SK-N-SH (cell line): Measurements from ENCODE around the gene RAB1B. TPM values are rescaled to one million over a fixed set of nuclear protein-coding genes. Genes with fewer than 3 reads are reported as not detected.

Experiments used
- CTCF ChIA-PET: fragments of 300-600, 350-600 bp; formaldehyde crosslinking; extraction: SDS; loops from one replicate; lab custom pipeline; 2021; lab: Yijun Ruan, JAX
- POLR2A ChIA-PET: fragments of 350-600 bp; sonication (Branson Sonifier 250); formaldehyde crosslinking; extraction: SDS; loops from one replicate; lab custom pipeline; 2020; ENCODE audit warnings: antibody characterized with exemption, inconsistent platforms; lab: Yijun Ruan, JAX
- DNase-seq: peaks from one replicate; pipeline ENCODE4 v3.0.0; 2012
- H2AFZ ChIP-seq: fragments of 200-600 bp; sonication (generic); 2 replicates; pipeline ENCODE4 v1.8.1; 2016; ENCODE audit warnings: antibody characterized with exemption, mild to moderate bottlenecking, low read depth
- H3F3A ChIP-seq: fragments of 200-600 bp; sonication (generic); replicated peaks from 2 replicates; pipeline ENCODE3; 2016; ENCODE audit warnings: antibody characterized with exemption, mild to moderate bottlenecking; ENCODE audit not compliant: insufficient read depth
- H3K27ac ChIP-seq, 2 experiments: fragments of 200-500 bp in 1 of 2; fragments of 200-600 bp in 1 of 2; sonication (Bioruptor generic) in 1 of 2; sonication (generic), shearing (Covaris generic) in 1 of 2; 2 replicates each; pipeline versions ENCODE4 v1.5.1 to v1.6.1; 2014 to 2016; ENCODE audit warnings: low read depth in 2 of 2, inconsistent platforms in 1 of 2, low read length in 1 of 2, mild to moderate bottlenecking in 1 of 2, mixed read lengths in 1 of 2
- H3K27me3 ChIP-seq: fragments of 200-600 bp; sonication (generic), shearing (Covaris generic); 2 replicates; pipeline ENCODE4 v1.6.1; 2016; ENCODE audit warnings: mixed run types; ENCODE audit not compliant: insufficient read depth
- H3K36me3 ChIP-seq, 2 experiments: fragments of 200-500 bp in 1 of 2; fragments of 200-600 bp in 1 of 2; sonication (Bioruptor generic) in 1 of 2; sonication (generic) in 1 of 2; replicated peaks in 1 of 2; 2 replicates each; pipeline versions ENCODE3 to v1.5.1; 2014 to 2016; ENCODE audit warnings: low read length in 1 of 2, mild to moderate bottlenecking in 1 of 2; ENCODE audit not compliant: insufficient read depth in 2 of 2, control insufficient read depth in 1 of 2
- H3K4me1 ChIP-seq, 2 experiments: fragments of 200-500 bp in 1 of 2; fragments of 200-600 bp in 1 of 2; sonication (Bioruptor generic) in 1 of 2; sonication (generic), shearing (Covaris generic) in 1 of 2; 2 replicates each; pipeline versions ENCODE4 v1.5.1 to v1.6.1; 2014 to 2016; ENCODE audit warnings: low read depth in 1 of 2, low read length in 1 of 2, mixed run types in 1 of 2; ENCODE audit not compliant: insufficient read depth in 2 of 2, control insufficient read depth in 1 of 2
- H3K4me2 ChIP-seq: fragments of 200-600 bp; sonication (generic), shearing (Covaris generic); 2 replicates; pipeline ENCODE4 v1.6.1; 2017; ENCODE audit warnings: mixed run types
- H3K4me3 ChIP-seq, 2 experiments: fragments of 200-500 bp in 1 of 2; fragments of 200-600 bp in 1 of 2; sonication (Bioruptor generic) in 1 of 2; sonication (generic), shearing (Covaris generic) in 1 of 2; 2 replicates each; pipeline versions ENCODE4 v1.5.1 to v1.8.1; 2014 to 2016; ENCODE audit warnings: low read depth in 2 of 2, inconsistent platforms in 1 of 2, low read length in 1 of 2, mild to moderate bottlenecking in 1 of 2, mixed read lengths in 1 of 2, moderate library complexity in 1 of 2
- H3K79me2 ChIP-seq: fragments of 200-600 bp; sonication (generic); 2 replicates; pipeline ENCODE4 v1.8.1; 2017; ENCODE audit warnings: mild to moderate bottlenecking; ENCODE audit not compliant: insufficient read depth
- H3K9ac ChIP-seq: fragments of 200-600 bp; sonication (generic); 2 replicates; pipeline ENCODE4 v1.6.1; 2017; ENCODE audit warnings: mixed run types
- H3K9me2 ChIP-seq: fragments of 200-600 bp; sonication (generic); 2 replicates; pipeline ENCODE4 v1.6.1; 2017; ENCODE audit warnings: mixed run types
- H3K9me3 ChIP-seq: fragments of 200-600 bp; sonication (generic); 2 replicates; pipeline ENCODE4 v1.6.1; 2017; ENCODE audit warnings: mixed run types, mild to moderate bottlenecking, moderate library complexity
- H4K20me1 ChIP-seq: fragments of 200-600 bp; sonication (generic); 2 replicates; pipeline ENCODE4 v1.6.1; 2017; ENCODE audit warnings: mild to moderate bottlenecking, mixed run types; ENCODE audit not compliant: insufficient read depth
- ELF1 ChIP-seq: IDR thresholded peaks from 2 replicates; pipeline ENCODE4 v1.4.0; 2012
- EP300 ChIP-seq, 2 experiments: IDR thresholded peaks; 2 replicates each; pipeline versions ENCODE4 v1.4.0 to v1.6.1; 2012; ENCODE audit warnings: borderline replicate concordance in 1 of 2, low read depth in 1 of 2, low read length in 1 of 2
- FOSL2 ChIP-seq: IDR thresholded peaks from 2 replicates; pipeline ENCODE4 v1.4.0; 2012; ENCODE audit warnings: low read depth, mild to moderate bottlenecking, moderate library complexity, borderline replicate concordance
- MEF2A ChIP-seq: IDR thresholded peaks from 2 replicates; pipeline ENCODE4 v1.4.0; 2012; ENCODE audit warnings: low read depth, borderline replicate concordance
- MXI1 ChIP-seq: IDR thresholded peaks from 2 replicates; pipeline ENCODE4 v1.6.1; 2012; ENCODE audit warnings: mild to moderate bottlenecking, low read depth, low read length, improper control_type of control experiment
- NRF1 ChIP-seq: IDR thresholded peaks from 2 replicates; pipeline ENCODE4 v1.6.1; 2012; ENCODE audit warnings: low read depth, mild to moderate bottlenecking, low read length
- RAD21 ChIP-seq: IDR thresholded peaks from 2 replicates; pipeline ENCODE4 v1.6.1; 2012; ENCODE audit warnings: mild to moderate bottlenecking, low read length
- RCOR1 ChIP-seq: fragments of 150-350 bp; IDR thresholded peaks from 2 replicates; pipeline ENCODE4 v1.6.1; 2017; ENCODE audit warnings: antibody characterized with exemption, low read length
- RFX5 ChIP-seq: IDR thresholded peaks from 2 replicates; pipeline ENCODE4 v1.6.1; 2012; ENCODE audit warnings: mild to moderate bottlenecking, improper control_type of control experiment, low read length
- RXRA ChIP-seq: IDR thresholded peaks from 2 replicates; pipeline ENCODE4 v1.4.0; 2012; ENCODE audit warnings: low read depth, mild to moderate bottlenecking, borderline replicate concordance
- SMC3 ChIP-seq: IDR thresholded peaks from 2 replicates; pipeline ENCODE4 v1.6.1; 2012; ENCODE audit warnings: low read depth, low read length, improper control_type of control experiment
- TAF1 ChIP-seq: IDR thresholded peaks from 2 replicates; pipeline ENCODE4 v1.6.1; 2012; ENCODE audit warnings: low read depth, mild to moderate bottlenecking, low read length, moderate library complexity, borderline replicate concordance
- TEAD4 ChIP-seq: IDR thresholded peaks from 2 replicates; pipeline ENCODE4 v1.4.0; 2012; ENCODE audit warnings: mild to moderate bottlenecking, borderline replicate concordance; ENCODE audit not compliant: insufficient read depth
- YY1 ChIP-seq: IDR thresholded peaks from 2 replicates; pipeline ENCODE4 v1.4.0; 2012; ENCODE audit warnings: low read depth, mild to moderate bottlenecking
- WGBS: methylation state at CpG from one replicate; pipeline ENCODE4 v1.1.6; 2017; ENCODE audit warnings: low lambda C conversion rate; 5-methylcytosine and 5-hydroxymethylcytosine counted together
- polyA plus RNA-seq, 3 experiments: library from polyadenylated mRNA; depleted of rRNA; stranded (reverse); fragments of >200 nt; gene quantifications; 2 replicates each; pipeline ENCODE4 v1.2.3, GENCODE V29; 2012
- TF ChIP-seq, protein P1 (sequence below): IDR thresholded peaks from 2 replicates; pipeline ENCODE4; 2012
- TF ChIP-seq, protein P2 (sequence below): IDR thresholded peaks from 2 replicates; pipeline ENCODE4 v1.4.0; 2012; ENCODE audit warnings: low read depth, borderline replicate concordance
- TF ChIP-seq, protein P3 (sequence below): fragments of 200-600 bp; sonication (generic); IDR thresholded peaks from 2 replicates; pipeline ENCODE4 v1.6.1; 2017; ENCODE audit warnings: antibody characterized with exemption, mild to moderate bottlenecking, moderate library complexity
- TF ChIP-seq, protein P4 (sequence below): IDR thresholded peaks from 2 replicates; pipeline ENCODE4 v1.6.1; 2012; ENCODE audit warnings: mild to moderate bottlenecking, low read depth, low read length, moderate library complexity

Gene RAB1B
- polyA plus RNA-seq, 1 of the 3 experiments (the other 2 are of a cell fraction), result 208 TPM

DNA sequence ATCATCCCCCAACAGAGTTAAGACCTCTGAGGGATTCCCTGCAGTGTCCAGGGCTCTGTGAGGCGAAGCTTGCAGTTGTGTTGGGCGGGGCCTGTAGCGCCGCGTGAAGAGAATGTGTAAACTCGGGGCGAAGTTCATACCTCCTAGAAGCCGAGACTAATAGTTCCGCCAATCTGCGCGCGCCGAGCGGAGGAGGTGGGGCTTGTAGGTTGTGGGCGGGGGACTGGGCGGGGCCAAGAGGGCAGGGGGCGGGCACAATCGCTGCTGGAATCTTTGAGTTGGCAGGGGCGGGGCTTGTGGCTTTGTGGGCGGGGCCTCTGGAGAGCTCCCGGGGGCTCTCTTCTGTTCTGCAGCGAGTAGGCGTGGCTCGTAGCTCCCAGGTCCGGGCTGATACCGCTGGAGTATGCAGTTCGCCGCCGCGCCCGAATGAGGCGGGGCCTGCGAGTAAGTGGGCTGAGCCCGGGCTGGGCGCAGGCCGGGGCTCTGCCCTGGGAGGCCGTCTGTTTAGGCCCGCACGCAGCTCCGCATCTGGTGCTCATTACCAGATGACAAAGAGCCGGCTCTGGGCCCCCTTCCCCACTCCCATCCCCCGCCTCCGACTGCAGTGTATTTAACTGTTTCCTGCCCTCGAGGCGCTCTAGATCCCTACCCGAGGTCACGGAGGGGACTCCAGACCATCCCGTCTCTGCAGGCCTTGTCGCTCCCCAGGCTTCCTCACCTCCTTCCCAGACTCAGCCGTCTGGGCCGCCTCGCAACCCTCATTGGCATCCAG, 44.3 kb downstream of the RAB1B start (continued):
- TF ChIP-seq, protein P1, sequence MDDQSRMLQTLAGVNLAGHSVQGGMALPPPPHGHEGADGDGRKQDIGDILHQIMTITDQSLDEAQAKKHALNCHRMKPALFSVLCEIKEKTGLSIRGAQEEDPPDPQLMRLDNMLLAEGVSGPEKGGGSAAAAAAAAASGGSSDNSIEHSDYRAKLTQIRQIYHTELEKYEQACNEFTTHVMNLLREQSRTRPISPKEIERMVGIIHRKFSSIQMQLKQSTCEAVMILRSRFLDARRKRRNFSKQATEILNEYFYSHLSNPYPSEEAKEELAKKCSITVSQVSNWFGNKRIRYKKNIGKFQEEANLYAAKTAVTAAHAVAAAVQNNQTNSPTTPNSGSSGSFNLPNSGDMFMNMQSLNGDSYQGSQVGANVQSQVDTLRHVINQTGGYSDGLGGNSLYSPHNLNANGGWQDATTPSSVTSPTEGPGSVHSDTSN, result peak; percentile 50
- TF ChIP-seq MEF2A (no peak), MXI1 (no peak), NRF1 (no peak), ELF1 (0 out of 2 replicates have a peak, but pooled peaks have one; percentile 4), RCOR1 (peak; percentile 20; the same call in 1 of the 2 replicates)

DNA sequence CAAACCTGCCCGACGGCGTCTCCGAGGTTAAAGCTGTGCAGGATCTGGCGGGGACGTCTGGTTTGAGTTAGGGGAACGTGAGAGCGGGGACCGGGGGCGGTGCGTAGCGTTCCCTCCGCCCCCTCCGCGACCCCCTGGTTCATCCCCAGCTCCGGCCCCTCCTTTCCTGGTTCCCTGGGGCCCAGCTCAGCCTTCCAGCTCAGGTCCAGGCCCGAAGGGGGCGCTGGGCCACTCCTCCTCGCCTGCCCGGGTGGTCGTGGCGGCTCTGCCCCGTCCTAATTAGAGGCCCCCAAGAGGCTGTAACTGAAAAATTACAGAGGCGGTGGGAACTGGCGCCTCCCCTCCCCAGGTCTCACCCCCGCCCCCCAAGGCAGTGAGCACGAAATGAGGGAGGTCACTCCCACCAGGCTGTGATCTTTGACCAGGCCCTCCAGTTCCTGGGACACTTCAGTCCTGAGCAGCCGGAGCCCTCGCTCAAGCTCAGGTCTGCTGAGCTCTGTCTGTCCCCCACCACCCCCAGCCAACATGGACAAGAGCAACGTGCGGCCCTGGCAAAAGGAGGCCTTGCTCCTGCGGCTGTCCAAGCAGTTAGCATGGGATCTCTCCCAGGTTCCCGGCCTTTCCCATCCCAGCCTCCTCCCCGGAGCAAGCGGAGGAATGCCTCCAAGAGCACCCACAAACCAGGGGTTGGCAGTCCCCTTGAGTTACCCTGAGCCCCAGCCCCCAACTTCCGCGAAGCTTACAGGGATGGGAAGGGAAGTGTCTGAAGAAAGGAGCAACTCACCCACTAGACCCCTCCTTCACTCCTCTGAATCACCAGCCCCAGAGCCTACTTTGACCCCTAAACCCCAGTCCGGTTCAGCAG, 45.1 kb downstream of the RAB1B start:
- ChIA-PET CTCF (interaction anchor here (0.7 to 12.4 kb wide), 19 partner anchors 9 to 200 kb away, joined by 3 to 280 read pairs (median 26); partner anchors contain the start of genes B4GAT1, BRMS1, CNIH2 and MRPL11), POLR2A (interaction anchor here (0.6 to 3.1 kb wide), 14 partner anchors 9 to 1107 kb away, joined by 3 to 33 read pairs (median 6); partner anchors contain the start of genes B4GAT1, BRMS1, MRPL11 and RIN1)
- peak overlapping the region; percentile 80 for H3K4me2 ChIP-seq
- H2AFZ ChIP-seq, result peak overlapping the region; percentile 53; the same call in 1 of the 2 replicates
- H3K9me3 ChIP-seq, result no peaks in the 10 kb centered on the region
- H3K4me3 ChIP-seq, result peak overlapping the region; percentile 45 to 48
- no peaks in the 10 kb centered on the region for H3K27me3 ChIP-seq
- H3K9ac ChIP-seq, result peak overlapping the region; percentile 75
- H4K20me1 ChIP-seq, result no peaks in the 10 kb centered on the region
- DNase-seq, result peak; percentile 90
- H3F3A ChIP-seq, result peaks cover 15% of the 10 kb centered on the region
- H3K79me2 ChIP-seq, result no peaks in the 10 kb centered on the region
- WGBS, result 34% methylated on average over 16 of the region's 38 CpGs
- no peaks in the 10 kb centered on the region for H3K9me2 ChIP-seq
- H3K27ac ChIP-seq, result peak overlapping the region; percentile 94 to 100
- peaks cover 25 to 64% of the 10 kb centered on the region in 2 experiments for H3K4me1 ChIP-seq
- no peaks in the 10 kb centered on the region for H3K36me3 ChIP-seq
- TF ChIP-seq, protein P2, sequence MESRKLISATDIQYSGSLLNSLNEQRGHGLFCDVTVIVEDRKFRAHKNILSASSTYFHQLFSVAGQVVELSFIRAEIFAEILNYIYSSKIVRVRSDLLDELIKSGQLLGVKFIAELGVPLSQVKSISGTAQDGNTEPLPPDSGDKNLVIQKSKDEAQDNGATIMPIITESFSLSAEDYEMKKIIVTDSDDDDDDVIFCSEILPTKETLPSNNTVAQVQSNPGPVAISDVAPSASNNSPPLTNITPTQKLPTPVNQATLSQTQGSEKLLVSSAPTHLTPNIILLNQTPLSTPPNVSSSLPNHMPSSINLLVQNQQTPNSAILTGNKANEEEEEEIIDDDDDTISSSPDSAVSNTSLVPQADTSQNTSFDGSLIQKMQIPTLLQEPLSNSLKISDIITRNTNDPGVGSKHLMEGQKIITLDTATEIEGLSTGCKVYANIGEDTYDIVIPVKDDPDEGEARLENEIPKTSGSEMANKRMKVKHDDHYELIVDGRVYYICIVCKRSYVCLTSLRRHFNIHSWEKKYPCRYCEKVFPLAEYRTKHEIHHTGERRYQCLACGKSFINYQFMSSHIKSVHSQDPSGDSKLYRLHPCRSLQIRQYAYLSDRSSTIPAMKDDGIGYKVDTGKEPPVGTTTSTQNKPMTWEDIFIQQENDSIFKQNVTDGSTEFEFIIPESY, result no peak
- TF ChIP-seq RCOR1 (0 out of 2 replicates have a peak, but pooled peaks have one; percentile 2), MXI1 (0 out of 2 replicates have a peak, but pooled peaks have one; percentile 6), RFX5 (no peak), RXRA (no peak), TEAD4 (no peak), ELF1 (no peak), RAD21 (peak; percentile 55), TAF1 (no peak; the same call in 1 of the 2 replicates), YY1 (no peak), FOSL2 (no peak), SMC3 (peak; percentile 52; the same call in 1 of the 2 replicates), EP300 (IDR thresholded peaks at IDR 0.05; ENCODE audit: borderline replicate concordance in 1 of 2, low read depth in 1 of 2, low read length in 1 of 2) (no peak; a peak in 1 of 4 replicates)
- TF ChIP-seq, protein P3, sequence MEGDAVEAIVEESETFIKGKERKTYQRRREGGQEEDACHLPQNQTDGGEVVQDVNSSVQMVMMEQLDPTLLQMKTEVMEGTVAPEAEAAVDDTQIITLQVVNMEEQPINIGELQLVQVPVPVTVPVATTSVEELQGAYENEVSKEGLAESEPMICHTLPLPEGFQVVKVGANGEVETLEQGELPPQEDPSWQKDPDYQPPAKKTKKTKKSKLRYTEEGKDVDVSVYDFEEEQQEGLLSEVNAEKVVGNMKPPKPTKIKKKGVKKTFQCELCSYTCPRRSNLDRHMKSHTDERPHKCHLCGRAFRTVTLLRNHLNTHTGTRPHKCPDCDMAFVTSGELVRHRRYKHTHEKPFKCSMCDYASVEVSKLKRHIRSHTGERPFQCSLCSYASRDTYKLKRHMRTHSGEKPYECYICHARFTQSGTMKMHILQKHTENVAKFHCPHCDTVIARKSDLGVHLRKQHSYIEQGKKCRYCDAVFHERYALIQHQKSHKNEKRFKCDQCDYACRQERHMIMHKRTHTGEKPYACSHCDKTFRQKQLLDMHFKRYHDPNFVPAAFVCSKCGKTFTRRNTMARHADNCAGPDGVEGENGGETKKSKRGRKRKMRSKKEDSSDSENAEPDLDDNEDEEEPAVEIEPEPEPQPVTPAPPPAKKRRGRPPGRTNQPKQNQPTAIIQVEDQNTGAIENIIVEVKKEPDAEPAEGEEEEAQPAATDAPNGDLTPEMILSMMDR, result peak; percentile 46; the same call in 1 of the 2 replicates
- TF ChIP-seq, protein P4, sequence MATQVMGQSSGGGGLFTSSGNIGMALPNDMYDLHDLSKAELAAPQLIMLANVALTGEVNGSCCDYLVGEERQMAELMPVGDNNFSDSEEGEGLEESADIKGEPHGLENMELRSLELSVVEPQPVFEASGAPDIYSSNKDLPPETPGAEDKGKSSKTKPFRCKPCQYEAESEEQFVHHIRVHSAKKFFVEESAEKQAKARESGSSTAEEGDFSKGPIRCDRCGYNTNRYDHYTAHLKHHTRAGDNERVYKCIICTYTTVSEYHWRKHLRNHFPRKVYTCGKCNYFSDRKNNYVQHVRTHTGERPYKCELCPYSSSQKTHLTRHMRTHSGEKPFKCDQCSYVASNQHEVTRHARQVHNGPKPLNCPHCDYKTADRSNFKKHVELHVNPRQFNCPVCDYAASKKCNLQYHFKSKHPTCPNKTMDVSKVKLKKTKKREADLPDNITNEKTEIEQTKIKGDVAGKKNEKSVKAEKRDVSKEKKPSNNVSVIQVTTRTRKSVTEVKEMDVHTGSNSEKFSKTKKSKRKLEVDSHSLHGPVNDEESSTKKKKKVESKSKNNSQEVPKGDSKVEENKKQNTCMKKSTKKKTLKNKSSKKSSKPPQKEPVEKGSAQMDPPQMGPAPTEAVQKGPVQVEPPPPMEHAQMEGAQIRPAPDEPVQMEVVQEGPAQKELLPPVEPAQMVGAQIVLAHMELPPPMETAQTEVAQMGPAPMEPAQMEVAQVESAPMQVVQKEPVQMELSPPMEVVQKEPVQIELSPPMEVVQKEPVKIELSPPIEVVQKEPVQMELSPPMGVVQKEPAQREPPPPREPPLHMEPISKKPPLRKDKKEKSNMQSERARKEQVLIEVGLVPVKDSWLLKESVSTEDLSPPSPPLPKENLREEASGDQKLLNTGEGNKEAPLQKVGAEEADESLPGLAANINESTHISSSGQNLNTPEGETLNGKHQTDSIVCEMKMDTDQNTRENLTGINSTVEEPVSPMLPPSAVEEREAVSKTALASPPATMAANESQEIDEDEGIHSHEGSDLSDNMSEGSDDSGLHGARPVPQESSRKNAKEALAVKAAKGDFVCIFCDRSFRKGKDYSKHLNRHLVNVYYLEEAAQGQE, result peak; percentile 7; the same call in 1 of the 2 replicates
